HL-60/S4 treated with retinoic acid at 250 ng/mL for 4 days and 3 days (cell line): ENCODE data around the gene SAYSD1.

Source experiments
- in situ Hi-C: fragments of 300-500 bp; cut with MboI; formaldehyde crosslinking; loops from 2 replicates; pipeline ENCODE4 v1.7.0; 2022; ENCODE audit warnings: low sequenced_read_pairs

SAYSD1 gene

DNA sequence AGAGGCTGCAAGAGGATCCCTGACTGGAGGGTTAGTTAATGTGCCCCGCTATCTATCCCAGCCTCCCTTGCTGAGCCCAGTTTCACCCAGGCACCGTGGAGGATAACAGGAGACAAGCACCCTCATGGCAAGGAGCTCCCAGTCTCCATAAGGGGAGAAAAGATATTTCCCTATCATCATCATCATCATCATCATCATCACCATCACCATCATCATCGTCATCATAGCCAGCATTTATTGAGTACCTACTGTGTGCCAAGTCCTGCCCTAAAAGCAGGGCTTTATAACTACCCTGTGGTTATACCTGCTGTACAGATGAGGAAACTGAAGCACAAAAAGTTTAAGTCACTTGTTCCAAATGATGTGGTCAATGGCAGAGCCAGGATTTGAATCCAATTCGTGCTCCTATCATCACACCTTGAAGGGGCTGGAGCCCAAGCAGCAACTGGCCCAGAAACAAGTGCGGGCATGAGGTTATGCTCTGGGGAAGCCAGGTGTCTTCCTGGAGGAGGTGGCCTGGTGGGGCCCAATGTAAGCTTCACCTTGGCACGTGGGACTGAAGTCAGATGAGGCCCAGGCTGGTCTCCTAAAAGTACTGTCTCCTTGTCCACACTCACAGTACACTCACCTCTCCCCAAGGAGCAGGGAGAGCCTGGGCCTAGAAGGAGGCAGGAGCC is 56.4 kb downstream of the SAYSD1 start:
- in situ Hi-C loops, result no loop called here

DNA sequence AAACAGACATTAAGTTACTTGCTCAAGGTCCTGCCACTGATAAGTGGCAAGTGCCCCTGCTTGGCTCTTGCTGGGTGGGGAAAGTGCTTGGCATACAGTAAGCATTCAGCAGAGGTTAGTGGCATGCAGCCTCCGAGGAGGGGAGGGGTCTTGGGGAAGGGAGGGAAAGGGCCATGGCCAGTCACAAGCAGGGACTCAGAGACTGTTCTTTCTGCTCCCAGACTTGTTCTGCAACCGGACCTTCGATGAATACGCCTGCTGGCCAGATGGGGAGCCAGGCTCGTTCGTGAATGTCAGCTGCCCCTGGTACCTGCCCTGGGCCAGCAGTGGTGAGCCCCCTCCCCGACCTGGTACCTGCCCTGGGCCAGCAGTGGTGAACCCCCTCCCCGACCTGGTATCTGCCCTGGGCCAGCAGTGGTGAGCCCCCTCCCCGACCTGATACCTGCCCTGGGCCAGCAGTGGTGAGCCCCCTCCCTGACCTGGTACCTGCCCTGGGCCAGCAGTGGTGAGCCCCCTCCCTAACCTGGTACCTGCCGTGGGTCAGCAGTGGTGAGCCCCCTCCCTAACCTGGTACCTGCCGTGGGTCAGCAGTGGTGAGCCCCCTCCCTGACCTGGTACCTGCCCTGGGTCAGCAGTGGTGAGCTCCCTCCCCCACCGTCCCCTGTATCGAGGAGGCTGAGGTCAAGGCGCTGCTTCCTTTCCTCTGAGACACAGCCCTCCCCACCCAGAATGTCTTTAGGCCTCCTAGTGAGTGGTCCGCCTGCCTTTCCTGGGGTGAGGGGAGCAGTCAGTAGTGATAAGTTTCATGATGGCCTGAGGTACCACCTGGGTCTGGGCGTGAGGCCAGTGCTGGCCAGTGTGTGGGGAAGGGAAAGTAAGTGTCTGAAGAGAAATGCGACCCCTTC is 57.5 kb downstream of the SAYSD1 start:
- in situ Hi-C loops, result no loop called here

DNA sequence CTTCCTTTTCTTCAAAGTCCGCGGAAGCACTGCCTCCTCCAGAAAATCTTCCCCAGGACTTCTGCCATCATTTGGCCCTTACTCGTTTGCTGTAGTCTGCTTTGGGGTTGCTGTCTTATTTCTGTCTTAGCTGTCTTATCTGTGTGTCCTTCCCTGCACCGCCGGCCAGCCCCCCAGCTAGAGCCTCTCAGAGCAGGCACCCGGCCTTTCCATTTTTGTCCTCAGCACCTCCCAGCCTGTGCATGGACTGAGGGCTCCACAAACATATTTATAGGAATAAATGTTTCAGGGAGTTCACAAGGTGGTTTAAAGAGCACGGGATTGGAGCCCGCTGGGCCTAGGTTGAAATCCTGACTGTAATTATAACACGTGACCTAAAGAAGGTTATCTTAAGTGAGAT is 58.3 kb downstream of the SAYSD1 start:
- in situ Hi-C loops, result no loop called here

DNA sequence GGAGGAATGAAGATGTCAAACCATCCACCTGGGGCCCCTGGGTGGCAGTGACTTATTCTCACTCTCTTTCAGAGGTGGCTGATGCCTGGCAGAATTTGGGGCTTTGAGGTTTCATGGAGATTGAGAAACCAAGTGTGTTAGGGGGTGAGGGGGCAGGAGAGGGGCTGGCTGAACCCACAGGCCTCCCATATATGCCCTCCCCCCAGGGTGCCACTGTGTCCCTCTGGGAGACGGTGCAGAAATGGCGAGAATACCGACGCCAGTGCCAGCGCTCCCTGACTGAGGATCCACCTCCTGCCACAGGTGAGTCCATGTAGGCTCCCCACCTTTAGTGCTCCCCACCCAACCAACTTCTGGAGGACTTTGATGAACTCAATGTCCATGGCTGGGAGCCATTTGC is 58.8 kb downstream of the SAYSD1 start:
- in situ Hi-C loops, result no loop called here

DNA sequence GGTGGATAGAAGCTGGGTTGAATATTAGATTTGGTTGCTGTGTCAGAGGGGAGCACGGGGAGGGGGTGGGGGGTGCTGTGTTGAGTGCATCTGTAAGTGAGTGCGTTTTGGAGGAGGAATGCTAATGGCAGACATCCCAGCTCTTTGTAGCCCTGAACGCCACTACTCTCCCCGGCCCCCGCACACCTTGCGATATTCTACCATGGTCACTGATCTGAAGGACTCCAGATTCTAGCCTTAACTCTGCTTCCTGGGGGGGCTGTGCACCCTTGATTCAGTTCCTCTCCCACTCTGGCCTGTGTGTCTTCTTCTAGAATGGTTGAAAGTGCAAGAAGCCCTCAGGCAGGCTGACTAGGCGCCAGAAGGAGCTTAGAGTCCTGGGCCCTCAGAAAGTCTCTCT is 59.3 kb downstream of the SAYSD1 start:
- in situ Hi-C loops, result no loop called here

DNA sequence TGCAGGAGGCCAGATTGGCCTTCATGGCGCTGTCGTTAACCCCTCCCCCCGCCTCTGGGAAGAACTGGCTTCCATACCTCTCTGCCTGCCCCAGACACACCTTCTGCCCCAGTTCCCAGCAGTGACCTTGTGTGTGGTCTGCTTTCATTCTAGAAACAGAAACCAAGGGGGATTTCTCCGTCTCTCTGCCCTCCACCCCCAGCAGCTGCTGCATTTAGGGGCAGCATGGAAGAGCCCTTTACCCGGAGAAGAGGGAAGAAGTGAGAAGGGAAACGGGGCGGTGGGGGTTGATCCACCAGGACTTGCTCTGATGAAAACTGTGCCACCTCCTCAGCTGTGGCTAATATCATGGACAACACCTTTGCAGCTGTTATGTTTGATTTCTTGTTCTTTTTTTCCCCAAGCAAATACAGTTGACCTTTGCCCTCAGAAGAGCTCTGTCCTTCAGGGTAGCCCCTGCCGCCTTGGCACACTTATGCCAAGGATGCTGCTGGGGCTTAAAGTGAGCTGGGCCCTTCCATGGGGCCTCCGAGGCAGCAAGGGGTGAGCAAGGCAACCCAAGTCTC is 60.3 kb downstream of the SAYSD1 start:
- in situ Hi-C loops, result no loop called here
